Caco-2 (cell line): ENCODE results near the gene CD160. TPM values are rescaled to one million over a fixed set of nuclear protein-coding genes. Genes with fewer than 3 reads are reported as not detected.

Experiments used
- BruUV-seq: library from RNA; stranded (reverse); fragments of 400-500 nt; replicated peaks from 2 replicates; lab custom pipeline; 2021; lab: Mats Ljungman, UMichigan
- CTCF ChIA-PET: fragments of 300-600 bp; sonication (Branson Sonifier 250); formaldehyde crosslinking; loops from one replicate; lab custom pipeline; 2022; ENCODE audit warnings: antibody characterized with exemption; lab: Charles Lee
- POLR2A ChIA-PET: fragments of 300-600 bp; sonication (Branson Sonifier 250); formaldehyde crosslinking; loops from one replicate; lab custom pipeline; 2022; ENCODE audit warnings: antibody characterized with exemption; lab: Charles Lee
- DNase-seq, 2 experiments: peaks; one replicate each; pipeline versions ENCODE4 v3.0.0 to v3.0.0-alpha.2; 2020 to 2022
- H3K27me3 ChIP-seq: replicated peaks from 2 replicates; pipeline ENCODE4 v1.6.0; 2011; ENCODE audit warnings: low read length; ENCODE audit not compliant: control insufficient read depth, insufficient read depth
- H3K36me3 ChIP-seq: 2 replicates; pipeline ENCODE4 v1.5.1; 2011; ENCODE audit warnings: low read length; ENCODE audit not compliant: control insufficient read depth, insufficient read depth
- H3K4me1 ChIP-seq: fragments of 250-450 bp; sonication (Bioruptor Pico); 2 replicates; pipeline ENCODE4 v1.5.1; 2020; ENCODE audit warnings: mild to moderate bottlenecking
- H3K4me3 ChIP-seq: 2 replicates; pipeline ENCODE4 v1.5.1; 2011; ENCODE audit warnings: low read depth, mild to moderate bottlenecking, control low read depth, low read length
- H3K9me3 ChIP-seq: fragments of 250-450 bp; sonication (Bioruptor Pico); 2 replicates; pipeline ENCODE4 v1.5.1; 2020; ENCODE audit warnings: mild to moderate bottlenecking, moderate library complexity
- H3K27ac Mint-ChIP-seq: one replicate; pipeline ENCODE4 v1.8.0; 2022; ENCODE audit warnings: mixed read lengths; ENCODE audit not compliant: unreplicated experiment
- H3K27me3 Mint-ChIP-seq: one replicate; pipeline ENCODE4 v1.8.0; 2022; ENCODE audit warnings: mixed read lengths; ENCODE audit not compliant: insufficient read depth, unreplicated experiment
- H3K36me3 Mint-ChIP-seq: one replicate; pipeline ENCODE4 v1.8.0; 2022; ENCODE audit warnings: mild to moderate bottlenecking, mixed read lengths; ENCODE audit not compliant: insufficient read depth, unreplicated experiment
- H3K4me1 Mint-ChIP-seq: one replicate; pipeline ENCODE4 v1.8.0; 2022; ENCODE audit warnings: low read depth, mixed read lengths; ENCODE audit not compliant: unreplicated experiment
- H3K4me3 Mint-ChIP-seq: one replicate; pipeline ENCODE4 v1.8.0; 2022; ENCODE audit warnings: mild to moderate bottlenecking, moderate library complexity, mixed read lengths; ENCODE audit not compliant: unreplicated experiment
- H3K9me3 Mint-ChIP-seq: one replicate; pipeline ENCODE4 v1.8.0; 2022; ENCODE audit warnings: mixed read lengths; ENCODE audit not compliant: unreplicated experiment
- intact Hi-C: fragments of 100-400 bp; cut with micrococcal nuclease; formaldehyde crosslinking; loops from one replicate; pipeline ENCODE4 v1.10.0; 2022; ENCODE audit not compliant: unreplicated experiment
- total RNA-seq: library from RNA; stranded (reverse); gene quantifications from 2 replicates; pipeline ENCODE4 v1.2.3, GENCODE V29; 2022
- TF ChIP-seq, protein P1 (sequence below), 2 experiments: fragments of 200-600 bp in 1 of 2; IDR thresholded peaks; 1 replicate in 1 of 2; 2 replicates in 1 of 2; pipeline versions ENCODE4 v1.5.1 to v1.8.0; 2011 to 2022; ENCODE audit warnings: antibody characterized with exemption in 1 of 2, control low read depth in 1 of 2, inconsistent platforms in 1 of 2, low read depth in 1 of 2, low read length in 1 of 2, mild to moderate bottlenecking in 1 of 2, moderate library complexity in 1 of 2; ENCODE audit not compliant: insufficient read depth in 1 of 2, severe bottlenecking in 1 of 2, unreplicated experiment in 1 of 2

Gene CD160
- total RNA-seq, 1 experiment from 2014 or later: 0.20 TPM

DNA sequence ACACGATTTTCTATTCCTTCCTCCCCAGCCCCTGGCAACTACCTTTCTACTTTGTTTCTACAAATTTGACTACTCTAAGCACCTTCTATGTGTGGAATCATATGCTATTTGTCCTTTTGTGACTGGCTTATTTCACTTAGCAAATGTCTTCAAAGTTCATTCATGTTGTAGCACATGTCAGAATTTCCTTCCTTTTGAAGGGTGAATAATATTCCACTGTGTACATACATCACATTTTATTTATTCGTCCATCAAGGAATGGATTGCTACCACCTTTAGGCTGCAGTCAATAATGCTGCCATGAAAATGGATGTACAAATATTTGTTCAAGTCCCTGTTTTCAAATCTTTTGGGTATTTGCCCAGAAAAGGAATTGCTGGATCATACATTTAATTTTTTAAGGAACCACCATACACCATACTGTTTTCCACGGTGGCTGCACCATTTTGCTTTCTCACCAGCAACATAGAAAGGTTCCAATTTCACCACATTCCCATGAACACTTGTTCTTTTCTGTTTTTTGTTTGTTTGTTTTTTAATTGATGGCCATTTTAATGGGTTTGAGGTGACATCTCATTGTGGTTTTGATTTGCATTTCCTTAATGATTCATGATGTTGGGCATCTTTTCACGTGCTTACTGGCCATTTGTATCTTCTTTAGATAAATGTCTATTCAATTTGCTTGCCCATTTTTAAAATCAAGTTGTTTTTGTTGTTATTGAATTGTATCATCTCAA lies 8.8 kb upstream of the CD160 start:
- TF ChIP-seq, protein P1, sequence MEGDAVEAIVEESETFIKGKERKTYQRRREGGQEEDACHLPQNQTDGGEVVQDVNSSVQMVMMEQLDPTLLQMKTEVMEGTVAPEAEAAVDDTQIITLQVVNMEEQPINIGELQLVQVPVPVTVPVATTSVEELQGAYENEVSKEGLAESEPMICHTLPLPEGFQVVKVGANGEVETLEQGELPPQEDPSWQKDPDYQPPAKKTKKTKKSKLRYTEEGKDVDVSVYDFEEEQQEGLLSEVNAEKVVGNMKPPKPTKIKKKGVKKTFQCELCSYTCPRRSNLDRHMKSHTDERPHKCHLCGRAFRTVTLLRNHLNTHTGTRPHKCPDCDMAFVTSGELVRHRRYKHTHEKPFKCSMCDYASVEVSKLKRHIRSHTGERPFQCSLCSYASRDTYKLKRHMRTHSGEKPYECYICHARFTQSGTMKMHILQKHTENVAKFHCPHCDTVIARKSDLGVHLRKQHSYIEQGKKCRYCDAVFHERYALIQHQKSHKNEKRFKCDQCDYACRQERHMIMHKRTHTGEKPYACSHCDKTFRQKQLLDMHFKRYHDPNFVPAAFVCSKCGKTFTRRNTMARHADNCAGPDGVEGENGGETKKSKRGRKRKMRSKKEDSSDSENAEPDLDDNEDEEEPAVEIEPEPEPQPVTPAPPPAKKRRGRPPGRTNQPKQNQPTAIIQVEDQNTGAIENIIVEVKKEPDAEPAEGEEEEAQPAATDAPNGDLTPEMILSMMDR (IDR thresholded peaks at IDR 0.05; ENCODE audit: insufficient read depth in 1 of 2, low read depth in 1 of 2, low read length in 1 of 2, severe bottlenecking in 1 of 2, unreplicated experiment in 1 of 2): no peak
- no TSS peak for BruUV-seq
- POLR2A ChIA-PET: interaction anchor here (1.3 kb wide), 1 partner anchor 11 kb away, joined by 5 read pairs; no protein-coding TSS in a partner anchor

DNA sequence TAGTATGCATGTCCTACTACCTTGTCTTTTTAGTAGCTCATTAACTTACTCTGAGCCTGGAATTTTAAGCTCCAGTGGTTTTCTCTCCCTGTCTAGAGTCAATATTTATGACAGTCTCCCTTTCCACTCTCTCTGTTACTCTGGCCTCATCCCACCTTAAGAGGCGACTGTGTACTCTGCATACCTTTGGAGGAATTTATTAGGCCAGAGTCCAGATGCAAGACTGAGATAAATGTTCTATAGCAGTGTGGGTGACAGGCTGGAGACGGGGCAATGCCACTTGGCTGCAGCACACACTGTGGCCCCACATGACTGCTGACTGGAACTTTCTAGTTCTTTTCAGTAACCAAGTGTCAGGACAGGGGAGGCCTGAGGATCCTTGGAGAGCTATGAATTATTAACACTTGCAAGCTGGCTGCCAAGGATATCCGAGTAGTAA lies 8.1 kb upstream of the CD160 start:
- H3K27me3 Mint-ChIP-seq: no peaks in the 10 kb centered on the region
- H3K27ac Mint-ChIP-seq: peak overlapping the region; percentile 91
- H3K36me3 ChIP-seq: no peaks in the 10 kb centered on the region
- ChIA-PET POLR2A (interaction anchor here (1.3 kb wide), 1 partner anchor 10 kb away, joined by 5 read pairs; no protein-coding TSS in a partner anchor), CTCF (interaction anchor here (1.0 kb wide), 1 partner anchor 10 kb away, joined by 13 read pairs; no protein-coding TSS in a partner anchor)
- H3K4me1 Mint-ChIP-seq: peaks cover 50% of the 10 kb centered on the region
- BruUV-seq: no TSS peak
- no peaks in the 10 kb centered on the region for H3K9me3 ChIP-seq
- peaks cover 22% of the 10 kb centered on the region for H3K36me3 Mint-ChIP-seq
- intact Hi-C loops: loop anchor here (1.0 kb wide), 2 partner anchors 10 to 29 kb away; no protein-coding TSS in a partner anchor
- no peaks in the 10 kb centered on the region for H3K27me3 ChIP-seq
- H3K4me3 Mint-ChIP-seq: peak overlapping the region; percentile 65
- TF ChIP-seq, protein P1 (IDR thresholded peaks at IDR 0.05; ENCODE audit: insufficient read depth in 1 of 2, low read depth in 1 of 2, low read length in 1 of 2, severe bottlenecking in 1 of 2, unreplicated experiment in 1 of 2): no peak
- peaks cover 81% of the 10 kb centered on the region for H3K4me1 ChIP-seq
- no peaks in the 10 kb centered on the region for H3K9me3 Mint-ChIP-seq
- peak; percentile 89 to 93 for DNase-seq
- no peak overlapping the region for H3K4me3 ChIP-seq

More for the DNA sequence above, 8.8 kb upstream of the CD160 start:
- H3K36me3 Mint-ChIP-seq: peaks cover 22% of the 10 kb centered on the region
- CTCF ChIA-PET: interaction anchor here (1.0 kb wide), 1 partner anchor 11 kb away, joined by 13 read pairs; no protein-coding TSS in a partner anchor
- peak overlapping the region; percentile 65 for H3K4me3 Mint-ChIP-seq
- Histone ChIP-seq H3K4me3 (no peak overlapping the region), H3K4me1 (peaks cover 81% of the 10 kb centered on the region), H3K27me3 (no peaks in the 10 kb centered on the region), H3K9me3 (no peaks in the 10 kb centered on the region), H3K36me3 (no peaks in the 10 kb centered on the region)
- no peaks in the 10 kb centered on the region for H3K9me3 Mint-ChIP-seq
- intact Hi-C loops: loop anchor here (1.0 kb wide), 2 partner anchors 11 to 30 kb away; no protein-coding TSS in a partner anchor
- DNase-seq: no peak
- H3K27ac Mint-ChIP-seq: peak overlapping the region; percentile 91
- H3K4me1 Mint-ChIP-seq: peaks cover 44% of the 10 kb centered on the region
- H3K27me3 Mint-ChIP-seq: no peaks in the 10 kb centered on the region

DNA sequence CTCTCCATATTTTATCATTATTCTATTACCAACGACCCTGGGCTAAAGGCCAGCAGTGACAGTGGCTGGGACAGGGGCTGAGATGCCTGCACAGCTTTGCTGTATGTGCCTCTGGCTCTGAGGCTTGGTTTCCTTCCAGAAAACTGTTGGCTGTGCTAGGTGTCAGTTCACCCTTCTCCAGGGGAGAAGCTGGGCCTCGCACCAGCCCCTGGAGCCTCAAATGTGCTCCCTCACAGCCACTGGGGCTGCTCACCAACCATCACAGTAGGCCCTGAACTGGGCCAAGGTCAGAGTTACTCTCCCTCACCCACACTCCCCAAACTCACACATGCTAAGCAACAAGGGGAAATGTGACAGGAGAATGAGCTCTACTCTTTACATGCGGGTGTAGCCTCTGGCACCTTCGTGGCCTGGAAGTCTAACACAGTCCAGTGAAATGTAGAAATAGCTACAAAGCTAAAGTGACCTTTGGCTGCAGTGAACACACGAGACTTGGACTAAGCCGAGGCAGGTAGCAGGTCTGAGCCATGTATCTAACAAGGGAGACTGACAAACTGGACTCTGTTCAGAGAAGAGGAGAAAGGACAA lies 4.7 kb upstream of the CD160 start:
- H3K27me3 ChIP-seq: no peaks in the 10 kb centered on the region
- Mint-ChIP-seq H3K27me3 (no peaks in the 10 kb centered on the region), H3K4me1 (peaks cover 62% of the 10 kb centered on the region), H3K27ac (peak overlapping the region; percentile 74), H3K4me3 (no peak overlapping the region), H3K9me3 (no peaks in the 10 kb centered on the region), H3K36me3 (peaks cover 14% of the 10 kb centered on the region)
- intact Hi-C loops: no loop called here
- peaks cover 70% of the 10 kb centered on the region for H3K4me1 ChIP-seq
- TF ChIP-seq, protein P1 (IDR thresholded peaks at IDR 0.05; ENCODE audit: insufficient read depth in 1 of 2, low read depth in 1 of 2, low read length in 1 of 2, severe bottlenecking in 1 of 2, unreplicated experiment in 1 of 2): no peak
- DNase-seq: peak; percentile 51 to 66
- no peak overlapping the region for H3K4me3 ChIP-seq
- CTCF ChIA-PET: interaction anchor here (0.6 kb wide), 2 partner anchors 12 to 42 kb away, joined by 3 read pairs; no protein-coding TSS in a partner anchor
- POLR2A ChIA-PET: interaction anchor here (0.7 kb wide), 1 partner anchor 11 kb away, joined by 4 read pairs; no protein-coding TSS in a partner anchor
- H3K9me3 ChIP-seq: no peaks in the 10 kb centered on the region
- BruUV-seq: no TSS peak
- H3K36me3 ChIP-seq: no peaks in the 10 kb centered on the region
